ENCODE data around the gene PKP1.

DNA sequence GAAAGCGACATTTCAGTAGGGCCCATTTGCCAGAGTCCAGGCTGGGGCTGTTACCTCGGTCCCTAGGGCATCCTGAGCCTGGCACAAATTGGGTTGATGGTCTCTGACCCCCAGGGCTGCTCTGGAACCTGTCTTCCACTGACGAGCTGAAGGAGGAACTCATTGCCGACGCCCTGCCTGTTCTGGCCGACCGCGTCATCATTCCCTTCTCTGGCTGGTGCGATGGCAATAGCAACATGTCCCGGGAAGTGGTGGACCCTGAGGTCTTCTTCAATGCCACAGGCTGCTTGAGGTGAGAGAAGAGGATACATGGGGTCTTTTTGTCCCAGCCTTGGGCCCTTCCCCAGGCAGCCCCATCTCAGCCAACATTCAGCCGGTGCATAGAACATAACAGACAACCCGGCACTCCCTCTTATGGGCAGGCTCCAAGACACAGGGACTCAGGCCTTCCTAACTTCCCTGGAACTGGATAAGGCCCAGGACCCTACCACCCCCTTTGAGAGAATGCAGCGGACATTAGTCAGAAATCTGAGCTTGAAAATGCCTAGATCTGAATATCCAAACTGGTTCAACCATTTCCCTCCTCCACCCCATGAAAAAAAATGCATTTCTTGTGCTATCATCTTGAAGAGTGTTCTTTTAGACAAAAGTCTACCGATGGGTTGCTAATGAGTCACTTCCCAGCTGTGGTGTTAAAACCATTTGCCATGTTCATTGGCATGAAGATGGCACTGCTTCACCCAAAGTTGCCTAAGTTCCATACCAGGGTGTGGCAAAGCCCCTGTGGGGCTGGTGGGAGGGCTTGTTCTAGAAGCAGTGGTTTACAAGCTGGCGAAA is 35.4 kb downstream of the PKP1 start:
- TF ChIP-seq, protein P1, sequence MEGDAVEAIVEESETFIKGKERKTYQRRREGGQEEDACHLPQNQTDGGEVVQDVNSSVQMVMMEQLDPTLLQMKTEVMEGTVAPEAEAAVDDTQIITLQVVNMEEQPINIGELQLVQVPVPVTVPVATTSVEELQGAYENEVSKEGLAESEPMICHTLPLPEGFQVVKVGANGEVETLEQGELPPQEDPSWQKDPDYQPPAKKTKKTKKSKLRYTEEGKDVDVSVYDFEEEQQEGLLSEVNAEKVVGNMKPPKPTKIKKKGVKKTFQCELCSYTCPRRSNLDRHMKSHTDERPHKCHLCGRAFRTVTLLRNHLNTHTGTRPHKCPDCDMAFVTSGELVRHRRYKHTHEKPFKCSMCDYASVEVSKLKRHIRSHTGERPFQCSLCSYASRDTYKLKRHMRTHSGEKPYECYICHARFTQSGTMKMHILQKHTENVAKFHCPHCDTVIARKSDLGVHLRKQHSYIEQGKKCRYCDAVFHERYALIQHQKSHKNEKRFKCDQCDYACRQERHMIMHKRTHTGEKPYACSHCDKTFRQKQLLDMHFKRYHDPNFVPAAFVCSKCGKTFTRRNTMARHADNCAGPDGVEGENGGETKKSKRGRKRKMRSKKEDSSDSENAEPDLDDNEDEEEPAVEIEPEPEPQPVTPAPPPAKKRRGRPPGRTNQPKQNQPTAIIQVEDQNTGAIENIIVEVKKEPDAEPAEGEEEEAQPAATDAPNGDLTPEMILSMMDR (optimal IDR thresholded peaks at IDR 0.05 in 1 of 3, IDR thresholded peaks at IDR 0.05 in 1 of 3, conservative IDR thresholded peaks at IDR 0.05 in 1 of 3; ENCODE audit: extremely low read depth in 1 of 3, insufficient read depth in 2 of 3, low read length in 3 of 3), result no peak
- TF ChIP-seq EZH2 (IDR thresholded peaks at IDR 0.05; ENCODE audit: low read length), result no peak
